ENCODE results near the gene CASS4.

The CASS4 gene

GRCh38 chr20:56504373-56505005 is 92.4 kb downstream of the CASS4 start:
- in situ Hi-C loops (cut with MboI; ENCODE audit: low sequenced_read_pairs) = no loop called here

DNA sequence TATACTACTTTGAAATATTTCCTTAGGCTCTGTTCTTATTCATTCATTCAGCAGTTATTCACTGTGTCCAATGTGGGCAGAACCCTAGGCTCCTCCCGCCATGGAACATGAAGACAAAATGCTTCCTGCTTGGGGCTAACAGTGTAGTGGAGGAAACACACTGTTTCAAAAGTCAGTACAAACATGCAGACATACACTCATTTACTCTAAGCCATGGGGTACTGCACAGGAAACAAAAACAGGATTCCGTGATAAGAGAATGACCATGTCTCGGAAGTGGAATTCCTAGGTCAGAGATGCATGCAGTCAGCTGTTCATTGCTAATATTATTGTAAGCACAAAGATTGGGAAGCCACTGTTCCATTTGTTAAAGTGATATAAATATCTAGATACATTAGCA is 94.0 kb downstream of the CASS4 start:
- in situ Hi-C loops (cut with MboI; ENCODE audit: low sequenced_read_pairs) = no loop called here
